NCI-H187 treated with DMSO at 0.1 percent for 48 hours (cell line): ENCODE results near the gene ASZ1.

Source experiments
- DNase-seq: peaks from one replicate; lab custom pipeline; 2025; lab: John Stamatoyannopoulos, UW

Gene ASZ1

DNA sequence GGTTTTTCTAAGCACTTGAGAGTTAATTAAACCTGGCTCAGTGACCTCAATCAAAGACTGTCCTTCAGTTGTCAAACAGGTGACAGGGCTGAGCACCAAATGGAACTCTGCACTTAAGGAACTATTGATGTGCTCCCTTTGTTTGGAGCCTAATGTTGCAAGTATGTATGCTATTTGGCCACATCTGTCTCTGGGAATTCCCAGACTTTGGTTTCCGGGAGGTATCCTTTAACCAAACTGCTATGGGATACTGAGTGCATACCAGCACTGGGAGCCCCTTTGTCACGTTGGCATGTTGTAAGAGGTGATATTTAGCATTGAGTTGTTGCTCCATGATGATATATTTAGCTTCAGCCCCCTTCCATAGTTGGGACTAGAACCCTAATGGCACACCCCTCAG, 25.2 kb downstream of the ASZ1 start:
- DNase-seq, result no peak

DNA sequence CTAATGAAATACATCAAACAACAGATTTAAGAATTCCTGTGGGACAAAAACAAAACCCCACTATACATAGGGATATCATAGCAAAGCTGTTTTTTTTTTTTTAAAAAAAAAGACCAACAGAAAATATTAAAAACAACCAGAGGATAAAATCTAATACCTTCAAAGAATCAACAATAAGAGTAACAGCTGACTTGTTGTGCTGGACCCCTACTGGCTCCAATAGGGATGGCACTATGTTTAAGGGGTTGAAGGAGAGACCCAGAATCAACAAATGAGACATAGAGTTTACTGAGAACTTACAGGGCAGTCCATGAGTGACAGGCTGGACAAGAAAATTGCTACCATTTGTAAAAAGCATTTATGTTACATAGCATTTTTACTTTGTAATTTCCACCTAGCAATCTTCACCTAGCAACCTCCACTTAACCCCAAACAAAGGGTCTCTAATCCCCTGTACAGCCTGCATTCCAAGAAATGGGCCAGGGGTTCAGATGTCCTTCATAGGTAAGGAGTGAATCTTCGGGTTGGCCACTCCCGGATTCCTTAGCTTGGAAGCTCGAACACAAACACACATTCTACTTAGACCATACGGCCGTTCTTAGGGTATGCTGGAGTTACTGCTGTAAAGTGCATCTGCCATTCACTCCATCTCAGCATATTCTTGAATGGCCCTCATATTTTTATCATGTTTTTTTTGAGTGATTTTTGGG, 25.8 kb downstream of the ASZ1 start:
- no peak for DNase-seq

DNA sequence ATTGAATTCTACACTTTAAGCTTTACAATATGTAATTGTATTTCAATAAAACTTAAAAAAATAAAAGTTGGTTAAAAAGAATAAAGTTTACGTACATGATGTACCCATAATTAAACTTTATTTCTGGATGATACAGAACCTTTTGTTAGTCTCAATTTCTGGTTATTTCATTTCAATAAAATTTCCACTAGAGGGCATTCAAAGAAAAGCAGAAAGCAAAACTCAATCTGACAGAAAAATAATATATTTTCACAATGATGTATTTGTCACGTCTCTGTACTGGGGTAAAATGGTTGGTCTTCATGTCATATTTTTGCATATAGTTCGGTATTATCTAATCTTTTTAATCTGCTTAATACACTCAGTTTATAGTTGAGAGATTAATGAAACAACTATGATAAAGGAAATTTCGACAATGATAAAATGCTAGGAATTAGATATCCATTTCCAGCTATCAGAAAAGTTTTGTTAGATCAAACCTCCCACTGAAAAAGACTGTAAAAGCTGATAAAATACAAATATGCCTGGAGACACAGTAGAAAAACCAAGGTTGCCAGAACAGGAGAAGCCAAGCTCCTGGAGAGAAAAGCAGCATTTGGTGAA, 27.4 kb downstream of the ASZ1 start:
- no peak for DNase-seq

DNA sequence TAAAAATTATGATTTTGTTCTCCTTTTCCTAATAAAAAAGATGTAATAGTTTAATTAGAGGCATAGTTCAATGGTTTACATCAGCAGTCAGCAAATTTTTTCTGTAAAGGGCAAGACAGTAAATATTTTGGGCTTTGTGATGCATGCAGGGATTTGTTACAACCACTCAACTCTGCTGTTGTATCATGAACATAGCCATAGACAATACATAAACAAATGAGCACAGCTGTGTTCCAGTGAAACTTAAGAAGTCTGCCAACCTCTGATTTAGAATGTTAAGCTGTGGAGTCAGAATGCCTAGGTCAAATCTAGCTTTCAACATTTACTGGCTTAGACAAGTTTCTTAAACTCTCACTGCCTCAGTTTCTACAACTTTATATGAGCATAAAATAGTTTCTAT, 31.6 kb downstream of the ASZ1 start:
- no peak for DNase-seq

DNA sequence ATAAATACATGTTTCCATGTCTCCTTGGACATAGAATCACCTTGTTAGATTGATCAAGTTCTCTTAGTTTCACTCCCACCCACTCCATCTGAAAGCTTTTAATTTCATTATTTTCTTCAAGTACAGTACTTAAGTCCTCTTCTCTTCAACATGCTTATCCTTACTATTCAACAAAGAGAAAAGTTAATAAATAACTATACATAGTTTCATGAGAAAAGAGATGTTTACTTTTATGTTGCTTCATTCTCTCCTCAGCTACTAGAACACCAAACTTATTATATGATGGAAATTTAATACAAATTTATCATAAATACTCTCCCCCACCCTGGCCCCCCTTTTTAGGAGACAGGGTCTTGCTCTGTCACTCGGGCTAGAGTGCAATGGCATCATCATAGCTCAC, 33.5 kb downstream of the ASZ1 start:
- no peak for DNase-seq

DNA sequence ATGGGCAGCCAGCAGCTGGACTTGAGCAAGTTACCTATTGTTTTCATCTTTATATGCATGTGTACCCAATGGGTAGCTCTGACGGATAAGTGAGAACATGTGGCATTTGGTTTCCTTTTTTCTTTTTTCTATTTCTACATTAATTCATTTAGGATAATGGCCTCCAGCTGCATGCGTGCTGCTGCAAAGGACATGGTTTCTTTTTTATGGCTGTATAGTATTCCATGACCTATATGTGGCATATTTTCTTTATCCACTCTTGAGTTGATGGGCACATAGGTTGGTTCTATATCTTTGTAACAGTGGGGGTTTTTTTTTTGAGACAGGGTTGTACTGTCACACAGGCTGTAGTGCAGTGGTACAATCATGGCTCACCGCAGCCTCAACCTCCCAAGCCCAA, 37.4 kb downstream of the ASZ1 start:
- no peak for DNase-seq

DNA sequence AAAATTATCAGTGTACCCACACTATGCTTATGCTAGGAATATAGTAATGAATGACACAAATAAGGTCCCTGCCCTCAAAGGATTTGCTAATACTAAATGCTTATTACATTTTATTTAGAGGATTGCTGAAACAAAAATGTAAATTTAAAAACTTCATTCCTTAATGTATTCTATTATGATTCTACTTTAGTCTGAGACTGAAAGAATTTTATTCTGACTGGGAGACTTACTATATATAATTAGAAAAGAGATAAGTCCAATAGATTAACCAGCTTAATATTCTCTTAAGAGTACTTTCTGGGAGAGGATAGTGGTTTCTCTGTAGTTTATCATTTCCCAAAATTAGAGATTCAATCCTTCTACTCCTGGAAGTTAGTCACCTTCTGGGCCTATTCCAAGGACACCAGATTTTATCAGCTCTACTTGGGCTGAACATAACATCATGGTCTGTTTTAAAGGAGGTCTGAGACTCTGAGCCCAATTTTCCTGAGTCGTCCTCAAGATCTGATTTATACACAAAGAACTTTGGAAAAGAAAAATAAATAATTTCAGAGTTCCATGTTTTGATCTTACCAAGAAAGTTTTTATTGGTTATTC, 41.1 kb downstream of the ASZ1 start:
- DNase-seq, result no peak

DNA sequence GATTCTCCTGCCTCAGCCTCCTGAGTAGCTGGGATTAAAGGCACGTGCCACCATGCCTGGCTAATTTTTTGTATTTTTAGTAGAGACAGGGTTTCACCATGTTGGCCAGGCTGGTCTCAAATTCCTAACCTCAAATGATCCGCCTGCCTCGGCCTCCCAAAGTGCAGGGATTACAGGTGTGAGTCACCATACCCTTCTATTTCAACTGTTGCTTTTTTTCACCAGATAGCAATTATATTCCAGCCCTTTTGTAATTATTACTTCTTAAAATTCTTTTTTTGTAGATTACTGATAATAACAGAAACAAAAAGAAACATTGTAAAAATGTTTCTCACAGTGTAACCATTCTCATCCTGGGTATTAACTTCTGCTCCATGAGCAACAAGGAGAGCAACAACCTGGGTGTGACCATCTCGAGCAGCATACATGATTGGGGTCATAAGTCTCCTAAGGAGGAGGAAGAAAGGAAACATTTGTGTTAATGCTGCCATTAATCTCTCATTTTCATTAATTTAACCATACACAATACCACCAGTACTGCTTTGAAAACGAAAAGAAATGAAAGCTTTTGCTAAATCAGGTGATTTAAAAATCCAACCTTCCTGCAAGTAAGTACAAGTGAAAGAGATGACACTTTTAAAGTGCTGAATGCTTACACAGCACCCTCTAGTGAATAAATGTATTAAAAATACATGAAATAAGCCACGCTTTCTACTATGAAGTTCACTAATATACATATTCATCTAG, 41.8 kb downstream of the ASZ1 start:
- DNase-seq, result no peak

DNA sequence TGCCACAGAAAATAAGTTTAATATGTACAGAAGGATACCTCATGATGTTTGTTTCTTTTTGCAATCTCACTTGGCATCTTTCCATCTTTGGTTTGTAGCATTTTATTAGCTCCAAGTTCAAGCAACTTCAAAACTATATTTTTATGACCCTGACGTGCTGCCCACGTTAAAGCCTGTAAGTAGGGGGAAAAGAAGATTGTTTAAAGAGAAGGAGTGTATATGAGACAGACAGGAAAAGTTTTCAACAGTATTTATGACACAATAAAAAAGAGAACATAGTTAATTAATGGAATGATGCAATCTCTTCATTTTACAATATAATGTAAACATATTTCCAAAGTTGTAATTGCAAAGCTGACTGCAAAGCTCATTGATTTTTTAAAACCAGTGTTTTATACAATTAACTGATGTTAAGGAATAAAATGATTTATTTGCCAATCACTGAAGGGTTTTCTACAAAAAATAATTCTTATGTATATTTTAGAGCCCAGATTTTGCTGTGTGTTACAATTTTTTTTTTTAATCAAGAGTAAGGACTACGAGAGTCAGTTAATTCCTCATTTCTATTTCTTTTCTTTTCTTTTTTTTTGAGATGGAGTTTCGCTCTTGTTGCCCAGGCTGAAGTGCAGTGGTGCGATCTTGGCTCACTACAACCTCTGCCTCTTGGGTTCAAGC, 42.5 kb downstream of the ASZ1 start:
- no peak for DNase-seq

DNA sequence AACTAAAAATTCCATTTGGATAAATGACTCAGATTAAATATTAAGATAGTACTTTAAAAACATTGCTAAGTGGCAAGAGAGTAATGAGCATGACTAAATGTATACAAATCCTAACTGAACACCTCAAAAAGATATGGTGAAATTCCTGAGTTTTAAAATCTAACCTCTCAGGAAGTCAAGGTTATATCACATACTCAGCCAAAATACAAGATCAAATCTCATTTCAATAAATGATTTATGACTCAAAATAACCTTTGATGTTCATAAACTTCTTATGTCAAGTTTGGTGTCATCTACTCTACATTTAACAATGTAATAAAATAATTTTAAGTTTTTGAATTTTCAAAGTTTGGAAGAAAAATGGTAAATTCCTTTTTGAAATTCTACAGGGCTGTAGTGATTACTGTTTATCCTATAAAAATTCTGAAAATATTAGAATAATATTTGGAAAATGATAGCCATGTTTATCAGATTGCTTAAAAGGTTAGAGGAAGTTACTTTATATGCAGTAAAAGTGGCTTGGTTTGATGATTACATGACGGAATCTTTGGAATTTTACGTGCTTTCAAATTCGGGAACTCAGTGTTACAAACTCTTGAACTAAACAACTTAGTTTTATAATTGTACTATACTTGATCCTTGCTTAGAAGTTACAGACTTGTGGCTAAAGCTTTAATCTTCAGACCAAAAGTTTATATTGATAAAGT, 43.7 kb downstream of the ASZ1 start:
- no peak for DNase-seq

DNA sequence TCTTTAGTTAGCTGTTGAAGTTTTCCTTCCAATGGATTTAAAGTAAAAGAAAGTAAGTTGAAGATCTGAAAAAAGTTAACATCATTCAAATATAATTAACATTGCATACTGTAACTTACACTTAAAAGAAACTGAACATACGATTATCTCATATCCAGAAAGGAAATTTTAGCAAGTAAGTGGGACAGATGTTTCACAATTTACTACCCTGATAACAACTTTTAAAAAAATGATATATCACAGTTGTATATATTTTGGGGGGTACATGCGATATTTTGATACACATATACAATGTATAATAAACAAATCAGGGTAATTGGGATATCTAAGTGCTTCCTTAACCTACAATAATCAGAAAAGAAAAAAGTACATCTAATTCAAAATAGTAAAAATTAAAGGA, 44.2 kb downstream of the ASZ1 start:
- no peak for DNase-seq

DNA sequence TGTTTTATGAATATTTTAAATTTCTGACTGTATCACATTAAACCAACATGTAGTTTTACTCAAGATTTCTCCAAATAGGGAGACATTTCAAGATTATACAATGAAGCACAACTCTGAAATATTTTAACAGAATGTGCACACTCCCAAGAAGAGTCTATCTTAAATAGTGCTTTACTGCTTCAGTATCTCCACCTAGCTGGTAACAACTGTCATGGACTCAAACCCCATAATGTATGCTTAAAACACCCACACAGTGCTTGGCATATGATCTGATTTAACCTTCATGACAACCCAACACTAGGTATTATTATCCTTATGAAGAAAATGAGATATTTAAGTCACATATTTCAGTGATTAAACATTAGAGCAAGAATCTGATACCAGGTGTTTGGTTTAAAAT, 45.9 kb downstream of the ASZ1 start:
- no peak for DNase-seq

DNA sequence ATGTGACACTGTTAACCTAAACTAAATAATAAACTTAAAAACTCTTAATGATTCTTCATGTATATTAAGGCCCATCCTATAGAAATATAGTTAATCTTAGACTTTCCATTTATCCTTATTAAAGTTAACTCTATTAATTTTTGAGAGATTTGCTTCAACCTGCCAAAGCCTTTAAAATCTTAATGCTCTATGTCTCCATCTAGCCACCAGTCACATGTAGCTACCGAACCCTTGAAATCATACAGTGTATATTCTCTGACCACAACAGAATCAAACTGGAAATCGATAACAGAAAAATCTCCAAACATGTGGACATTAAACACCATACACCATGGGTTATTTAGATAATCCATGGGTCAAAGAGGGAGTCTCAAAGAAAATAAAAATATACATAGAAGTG, 51.9 kb downstream of the ASZ1 start:
- DNase-seq, result no peak

DNA sequence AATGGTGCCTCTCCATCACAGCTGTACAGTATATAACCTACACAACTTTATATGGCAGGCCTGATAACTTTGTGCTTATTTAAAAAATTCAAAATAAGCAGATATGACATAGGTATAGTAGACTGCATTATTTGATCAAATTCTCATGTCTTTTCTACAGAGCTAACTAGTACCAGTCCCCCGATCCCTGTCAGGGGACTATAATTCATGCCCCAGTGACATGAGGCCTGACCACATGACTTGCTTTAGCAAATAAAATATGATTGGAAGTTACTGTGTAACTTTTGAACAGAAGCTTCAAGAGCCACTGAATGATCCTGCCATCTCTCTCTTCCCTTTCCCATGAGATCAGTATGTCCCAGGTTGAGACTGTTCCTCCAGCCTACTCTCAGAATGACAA, 55.2 kb downstream of the ASZ1 start:
- no peak for DNase-seq

DNA sequence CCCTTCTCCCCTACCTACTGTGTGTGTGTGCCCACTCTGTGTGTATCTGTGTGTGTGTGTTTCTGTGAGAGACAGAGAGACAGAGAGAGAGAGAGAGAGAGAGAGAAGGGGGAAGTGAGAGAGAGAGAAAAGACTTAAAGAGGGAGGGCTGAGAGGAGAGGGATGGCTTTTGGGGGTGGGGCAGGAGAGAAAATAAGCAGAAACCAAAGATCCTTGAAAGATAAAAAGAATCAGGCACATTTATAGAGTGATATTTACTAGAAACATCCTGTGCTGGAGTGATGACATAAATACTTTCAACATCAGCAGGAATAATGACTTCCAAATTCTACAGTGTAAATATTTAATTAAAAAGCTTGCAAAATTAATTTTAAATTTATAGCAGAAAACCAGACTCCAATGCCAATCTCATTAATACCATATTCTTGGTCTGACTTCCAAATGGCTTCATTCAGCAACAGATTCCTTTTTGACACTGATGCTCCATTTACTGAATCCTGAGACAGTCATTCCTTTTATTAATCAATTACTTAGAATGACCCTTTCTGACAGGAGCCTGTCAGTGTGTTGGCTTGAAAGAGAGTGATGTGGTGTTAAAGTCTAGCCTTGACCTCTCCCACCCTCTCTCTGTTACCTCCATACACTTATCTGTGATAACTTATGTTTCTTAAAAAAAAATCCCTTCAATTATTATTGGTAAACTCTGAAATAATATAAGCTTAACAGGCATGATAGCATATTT, 62.8 kb downstream of the ASZ1 start:
- DNase-seq, result no peak

DNA sequence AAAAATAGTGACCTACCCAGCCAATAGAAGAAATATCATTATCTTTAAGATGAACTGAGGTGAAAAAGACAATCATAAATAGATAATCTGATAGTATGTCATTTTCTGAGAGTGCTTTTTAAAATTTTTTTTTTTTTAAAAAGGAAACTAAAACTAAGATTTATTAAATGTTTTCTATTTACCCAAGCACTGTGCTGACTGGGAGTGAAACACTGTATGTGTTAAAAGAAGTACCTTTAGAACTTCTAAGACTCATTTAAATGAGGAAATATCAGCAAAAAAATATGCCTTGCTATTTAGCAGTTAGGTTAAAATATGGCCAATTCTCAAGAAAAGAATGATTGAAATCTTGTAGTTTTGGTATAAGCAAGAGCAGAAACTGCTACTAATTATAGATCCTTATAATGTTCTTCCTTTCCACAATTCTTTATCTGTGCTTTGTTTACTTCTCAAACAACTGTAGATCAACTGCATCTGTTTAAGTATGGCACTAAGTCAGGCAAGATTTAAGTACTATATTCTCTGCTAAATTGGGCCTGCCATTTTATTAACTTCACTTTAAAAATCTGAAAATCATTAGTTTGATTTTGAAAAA, 64.9 kb downstream of the ASZ1 start:
- no peak for DNase-seq

DNA sequence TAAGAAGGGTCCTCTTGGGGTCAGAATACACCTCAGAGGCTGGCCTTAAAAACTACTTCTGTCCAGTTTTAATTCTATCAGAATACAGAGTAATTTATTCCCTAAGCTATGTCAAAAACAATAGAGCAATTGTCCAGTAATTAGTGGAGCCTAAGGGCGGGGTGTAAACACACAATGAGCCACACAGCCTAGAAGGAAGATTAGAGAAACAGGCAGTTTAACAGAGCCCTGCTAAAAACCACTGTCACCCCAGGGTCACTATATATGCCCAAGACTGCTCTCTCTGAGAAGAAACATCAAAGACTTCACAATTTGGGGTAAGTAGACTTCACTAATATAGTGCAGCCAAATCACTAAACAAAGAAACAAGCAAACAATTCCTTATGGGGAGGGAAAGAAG, 77.3 kb downstream of the ASZ1 start:
- DNase-seq, result no peak

DNA sequence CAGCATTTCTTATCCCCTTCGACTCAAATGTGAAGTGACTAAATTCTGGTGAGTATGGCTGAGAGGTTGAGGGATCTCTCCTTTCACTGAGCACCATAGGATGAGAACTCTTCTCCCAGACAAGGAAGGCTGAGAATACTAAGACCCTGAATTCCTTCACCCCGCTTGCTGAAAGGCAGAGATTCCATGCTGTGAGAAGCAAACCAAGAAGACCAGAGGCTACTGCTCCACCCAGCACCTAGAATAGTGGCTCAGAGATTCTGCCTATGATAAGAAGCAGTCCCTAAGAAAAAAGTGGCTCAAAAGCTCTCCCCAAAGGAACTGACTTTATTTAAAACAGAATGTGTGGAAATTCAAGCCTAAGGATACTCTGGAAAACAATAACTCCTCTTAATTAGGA, 77.7 kb downstream of the ASZ1 start:
- no peak for DNase-seq

DNA sequence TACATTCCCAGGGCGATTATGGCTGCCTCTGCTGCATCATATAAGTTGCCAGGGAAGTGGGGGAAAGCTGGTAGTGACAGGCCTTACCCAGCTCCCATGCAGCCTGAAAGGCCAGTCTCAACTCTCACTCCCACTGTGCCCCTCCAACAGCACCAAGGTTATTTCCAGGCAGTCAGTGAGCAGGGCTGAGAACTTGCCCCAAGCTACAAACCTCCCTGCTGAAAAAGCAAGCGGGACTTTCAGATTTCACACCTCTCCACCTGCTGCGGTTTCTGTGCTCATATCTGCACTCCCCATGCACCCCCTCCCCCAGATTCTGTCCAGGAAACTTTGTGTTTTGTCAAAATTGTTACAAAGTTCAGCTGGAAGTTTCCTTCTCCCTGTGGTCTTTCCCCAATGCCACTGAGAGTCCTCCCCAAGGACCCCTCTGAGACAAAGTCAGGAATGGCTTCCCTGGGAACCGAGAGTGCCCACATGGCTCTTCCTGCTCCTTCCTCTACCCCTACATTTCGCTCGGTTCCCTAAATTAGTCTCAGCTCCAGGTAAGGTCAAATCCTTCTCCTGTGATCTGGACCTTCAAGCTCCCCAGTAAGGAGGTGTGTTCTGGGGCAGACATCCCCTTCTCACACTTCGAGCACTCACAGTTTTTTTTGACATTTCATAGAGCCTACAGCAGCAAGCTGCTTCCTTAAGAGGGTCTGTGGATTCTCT, 79.2 kb downstream of the ASZ1 start:
- no peak for DNase-seq

DNA sequence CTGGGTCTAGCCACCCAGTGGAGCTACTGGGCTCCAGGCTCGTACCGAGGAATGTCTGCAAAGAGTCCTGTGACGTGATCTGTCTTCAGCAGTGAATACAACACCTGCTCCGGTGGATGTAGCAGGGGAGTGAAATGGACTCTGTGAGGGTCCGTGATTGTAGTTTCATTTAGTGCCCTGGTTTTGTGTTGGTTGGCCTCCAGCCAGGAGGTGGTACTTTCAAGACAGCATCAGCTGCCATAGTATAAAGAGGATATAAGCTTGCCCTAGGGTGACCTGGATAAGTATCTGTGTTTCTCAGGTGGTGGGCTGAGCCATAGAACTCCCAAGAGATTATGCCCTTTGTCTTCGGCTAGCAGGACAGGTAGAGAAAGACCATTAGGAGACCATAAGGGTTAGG, 79.8 kb downstream of the ASZ1 start:
- DNase-seq, result no peak
